ENCODE data around the gene IPCEF1.
"Not testable (repeated sequence)": the region's sequence is repeated elsewhere in the genome, so short reads cannot be mapped to it uniquely, and the experiment has no call there.

Gene IPCEF1

DNA sequence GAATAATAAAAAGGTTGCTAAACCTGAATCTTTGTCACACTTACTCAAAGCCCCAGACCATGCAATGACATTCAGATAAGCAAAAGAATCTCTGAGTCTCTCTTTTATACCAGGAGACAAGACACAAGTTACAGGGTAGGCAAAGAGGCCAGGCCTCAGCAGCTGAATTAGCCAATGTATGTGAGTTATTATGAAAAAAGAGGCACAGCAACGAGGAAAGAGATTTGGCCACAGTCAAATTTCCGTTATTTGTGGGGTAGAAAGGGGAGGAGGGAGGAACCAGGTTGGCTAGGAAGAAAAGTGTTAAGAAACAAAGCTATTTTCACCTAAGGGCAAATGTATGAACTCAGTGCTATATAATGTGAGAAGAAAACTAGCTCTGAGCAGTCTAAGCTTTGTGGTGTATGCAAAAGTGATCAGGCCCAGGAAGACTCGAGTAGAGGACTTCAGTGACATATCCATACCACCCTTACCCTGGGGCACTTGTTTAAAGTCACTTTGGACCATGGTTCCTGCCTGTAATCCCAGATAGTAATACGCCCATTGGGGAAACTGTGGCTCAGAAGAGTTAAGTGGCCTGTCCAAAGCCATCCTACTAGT lies 19.1 kb downstream of the IPCEF1 start:
- DNase-seq: no peak

DNA sequence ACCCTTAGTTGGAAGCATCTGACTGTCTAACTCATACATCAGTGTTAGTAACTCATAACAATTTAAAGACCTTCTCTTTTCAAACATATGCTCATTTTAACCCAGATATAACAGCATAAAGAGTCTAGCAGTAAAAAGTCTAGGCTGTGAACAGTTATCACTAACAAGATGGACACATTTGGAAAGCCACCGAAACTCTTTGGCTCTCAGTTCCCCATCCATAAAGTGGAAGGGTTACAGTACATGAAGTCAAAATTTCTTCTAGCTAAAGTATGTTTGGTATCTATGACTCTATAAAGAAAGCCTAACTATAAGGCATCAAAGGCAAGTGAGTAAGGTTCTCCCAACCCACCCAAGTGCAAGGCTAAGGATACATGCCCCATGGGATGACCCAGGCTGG lies 22.5 kb downstream of the IPCEF1 start:
- DNase-seq: not testable (repeated sequence)

DNA sequence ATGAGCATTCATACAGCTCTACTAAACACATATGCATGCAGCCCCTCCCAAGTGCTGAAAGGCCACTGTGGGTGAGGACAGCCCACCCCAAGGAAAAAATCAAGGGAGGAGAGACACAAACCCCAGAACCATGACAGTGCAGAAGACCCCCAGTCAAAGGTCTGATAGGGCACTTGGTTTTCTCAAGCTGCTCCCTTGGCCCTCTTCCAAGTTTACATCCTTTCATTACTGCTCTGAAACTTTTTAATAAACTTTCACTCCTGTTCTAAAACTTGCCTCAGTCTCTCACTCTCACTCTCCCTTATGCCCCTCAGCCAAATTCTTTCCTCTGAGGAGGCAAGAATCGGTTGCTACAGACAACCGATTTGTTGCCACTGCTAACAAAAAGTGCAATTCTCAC lies 24.9 kb downstream of the IPCEF1 start:
- DNase-seq: no peak

DNA sequence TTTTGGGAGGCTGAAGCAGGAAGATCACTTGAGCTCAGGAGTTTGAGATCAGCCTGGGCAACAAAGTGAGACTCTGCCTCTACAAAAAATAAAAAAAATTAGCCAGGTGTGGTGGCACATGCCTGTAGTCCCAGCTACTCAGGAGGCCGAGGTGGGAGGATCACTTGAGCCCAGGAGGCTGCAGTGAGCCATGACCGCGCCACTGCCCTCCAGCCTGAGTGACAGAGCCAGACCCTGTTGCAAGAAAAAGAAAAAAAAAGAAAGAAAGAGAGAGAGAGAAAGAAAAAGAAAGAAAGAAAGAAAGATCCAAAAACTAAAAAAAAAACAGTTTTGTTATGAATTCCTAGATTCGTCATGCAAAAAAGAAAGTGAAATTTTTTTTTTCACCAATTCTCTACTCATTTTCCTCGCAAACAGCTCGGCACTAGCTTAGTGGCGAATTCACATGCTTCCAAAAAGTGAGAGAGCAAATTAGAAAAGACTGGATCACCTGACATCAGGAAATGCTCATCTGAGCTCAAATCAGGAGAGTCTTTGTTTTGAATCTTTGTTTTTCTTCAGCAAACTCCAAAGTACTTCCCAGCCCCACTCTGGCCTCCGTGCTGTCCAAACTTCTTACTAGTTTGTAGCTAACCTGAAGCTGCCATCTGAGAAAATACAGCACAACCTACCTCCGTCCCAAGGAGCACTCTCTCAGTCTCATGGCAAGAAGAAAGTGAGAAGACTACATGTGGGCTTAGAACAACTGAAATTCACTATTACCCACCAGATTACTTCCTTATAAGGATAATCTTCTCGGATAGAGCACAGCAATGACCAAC lies 27.0 kb downstream of the IPCEF1 start:
- DNase-seq: no peak

DNA sequence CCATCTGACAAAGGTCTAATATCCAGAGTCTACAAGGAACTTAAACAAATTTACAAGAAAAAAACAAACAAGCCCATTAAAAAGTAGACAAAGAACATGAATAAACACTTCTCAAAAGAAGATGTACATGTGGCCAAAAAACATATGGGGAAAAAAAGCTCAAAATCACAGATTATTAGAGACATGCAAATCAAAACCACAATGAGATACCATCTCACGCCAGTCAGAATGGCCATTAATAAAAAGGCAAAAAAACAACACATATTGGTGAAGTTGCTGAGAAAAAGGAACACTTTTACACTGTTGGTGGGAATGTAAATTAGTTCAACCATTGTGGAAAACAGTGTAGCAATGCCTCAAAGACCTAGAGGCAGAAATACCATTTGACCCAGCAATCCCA lies 29.3 kb downstream of the IPCEF1 start:
- not testable (repeated sequence) for DNase-seq

DNA sequence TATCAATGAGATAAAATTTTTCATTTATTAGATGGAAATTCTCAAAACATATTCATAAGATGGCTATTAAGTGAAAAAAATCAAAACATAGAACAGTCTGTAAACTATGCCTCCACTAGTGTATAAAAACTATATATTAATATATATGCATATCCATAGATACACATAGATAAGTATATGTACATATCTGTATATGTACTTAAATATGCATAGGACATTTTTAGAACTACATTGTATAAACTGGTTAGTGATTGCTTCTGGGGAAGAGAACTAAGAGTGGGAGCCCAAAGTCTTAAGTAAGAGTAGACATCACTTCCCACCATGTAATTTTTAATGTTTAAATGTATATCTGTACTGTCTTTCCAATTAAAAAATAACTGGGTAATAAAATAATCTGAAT lies 31.5 kb downstream of the IPCEF1 start:
- DNase-seq: no peak

DNA sequence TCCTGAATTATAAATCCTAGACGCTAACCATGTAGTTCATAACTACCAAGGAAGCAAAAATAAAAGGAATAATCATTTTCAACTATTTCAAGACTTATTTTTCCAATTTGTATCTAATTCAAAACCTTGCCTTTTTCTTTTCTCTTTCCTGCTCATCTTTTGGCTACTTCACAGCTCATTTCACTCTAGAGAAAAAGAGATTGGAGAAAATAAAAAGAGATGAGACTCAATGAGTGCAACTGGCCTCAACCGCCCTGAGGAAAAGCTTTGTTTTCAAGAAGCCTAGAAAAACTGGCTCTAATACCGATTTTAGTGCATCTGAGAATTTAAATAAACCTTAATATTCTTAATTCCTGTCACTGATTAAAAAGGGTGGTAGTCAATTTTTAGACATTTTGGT lies 36.4 kb downstream of the IPCEF1 start:
- no peak for DNase-seq

DNA sequence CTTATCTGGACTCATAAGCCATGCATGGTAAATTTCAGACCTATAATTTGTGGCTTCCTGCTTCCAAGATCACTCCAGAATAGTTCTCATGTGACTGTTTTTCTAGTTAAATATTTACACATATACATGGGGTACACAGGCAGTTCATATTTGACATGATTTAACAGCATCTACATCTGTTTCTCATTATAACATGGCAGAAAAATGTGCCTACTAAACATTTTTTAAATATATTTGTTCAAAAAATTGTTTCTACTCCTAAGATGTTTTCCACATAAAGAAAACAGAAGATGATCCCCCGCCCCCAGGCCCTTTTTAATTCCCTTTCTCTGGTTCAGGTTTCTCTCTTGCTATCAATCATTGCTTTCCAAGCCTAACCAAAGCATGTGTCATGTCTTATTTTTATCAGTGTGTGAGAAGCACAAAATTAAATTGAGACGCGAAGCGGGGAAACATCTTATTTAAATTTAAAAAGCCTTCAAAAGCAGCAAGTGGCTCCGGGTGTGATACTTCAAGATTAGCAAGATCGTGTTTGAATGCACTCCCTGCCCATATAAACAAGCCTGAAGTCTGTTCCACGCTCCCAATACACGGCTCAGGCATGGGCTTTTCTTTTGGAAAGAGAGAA lies 37.3 kb downstream of the IPCEF1 start:
- no peak for DNase-seq

DNA sequence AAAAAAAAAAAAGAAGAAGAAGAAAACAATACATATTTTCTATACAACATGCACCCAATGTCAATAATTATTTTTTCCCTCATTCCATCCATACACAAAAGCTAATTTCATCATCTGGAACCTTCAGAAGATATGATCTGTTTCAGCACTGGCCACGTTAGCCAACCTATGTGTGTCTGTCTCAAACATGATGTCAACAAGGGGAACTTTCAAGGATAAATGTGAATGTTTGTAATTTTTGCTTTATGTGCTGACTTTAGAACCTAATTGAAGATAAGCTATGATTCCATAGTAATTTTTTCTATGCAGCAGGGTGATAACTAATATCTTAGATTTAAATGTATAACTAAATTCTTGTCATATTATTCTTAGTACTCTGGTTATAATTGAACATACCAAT lies 37.9 kb downstream of the IPCEF1 start:
- no peak for DNase-seq

DNA sequence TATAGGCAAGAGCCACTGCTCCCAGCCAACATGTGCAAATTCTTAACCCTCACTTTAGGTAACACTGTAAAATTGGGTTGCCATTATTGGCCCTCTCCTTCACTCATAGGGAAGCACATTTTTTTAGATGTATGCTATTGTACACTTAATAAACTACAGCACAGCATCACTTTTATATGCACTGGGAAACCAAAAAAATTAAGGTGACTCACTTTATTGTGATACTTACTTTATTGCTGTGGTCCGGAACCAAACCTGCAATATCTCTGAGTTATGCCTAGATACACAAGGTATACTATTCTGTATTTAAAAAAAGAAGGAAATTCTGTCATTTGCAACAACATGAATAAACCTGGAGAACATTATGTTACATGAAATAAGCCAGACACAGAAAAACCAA lies 40.5 kb downstream of the IPCEF1 start:
- no peak for DNase-seq

DNA sequence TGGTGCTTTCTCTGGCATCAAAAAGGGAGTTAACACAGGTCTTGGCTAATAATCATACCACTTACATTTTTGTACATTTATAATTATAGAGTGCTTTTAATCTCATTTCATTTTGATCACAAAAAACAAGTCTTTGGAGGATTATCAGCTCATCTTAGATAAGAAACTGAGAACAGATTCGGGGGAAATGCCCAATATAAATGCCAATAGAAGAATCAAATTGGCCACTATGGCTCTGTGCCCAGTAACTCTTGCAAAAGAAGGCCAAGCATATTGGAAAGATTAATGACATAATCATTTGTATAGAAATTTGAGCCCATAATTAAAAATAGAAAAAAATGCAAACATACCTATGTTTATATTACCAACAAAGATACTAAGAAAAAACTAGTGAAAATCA lies 42.5 kb downstream of the IPCEF1 start:
- DNase-seq: no peak

DNA sequence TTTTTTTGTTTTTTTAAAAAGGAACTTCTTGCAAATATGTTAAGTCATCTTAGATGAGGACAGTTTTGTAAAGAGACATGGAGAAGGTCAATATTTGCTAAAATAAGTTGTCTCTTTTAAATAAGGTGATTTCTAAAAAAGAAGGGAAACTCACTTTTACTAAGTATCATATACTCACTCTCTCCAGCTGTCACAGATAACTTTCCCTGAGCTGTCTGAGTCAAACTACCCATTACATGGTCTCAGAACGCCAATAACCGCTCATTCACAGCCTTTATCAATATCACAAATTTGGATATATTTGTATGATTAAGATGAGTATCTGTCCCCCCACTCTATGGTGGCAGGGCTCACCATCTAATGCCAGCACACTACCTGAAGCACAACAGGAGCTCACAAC lies 47.6 kb downstream of the IPCEF1 start:
- DNase-seq: no peak

DNA sequence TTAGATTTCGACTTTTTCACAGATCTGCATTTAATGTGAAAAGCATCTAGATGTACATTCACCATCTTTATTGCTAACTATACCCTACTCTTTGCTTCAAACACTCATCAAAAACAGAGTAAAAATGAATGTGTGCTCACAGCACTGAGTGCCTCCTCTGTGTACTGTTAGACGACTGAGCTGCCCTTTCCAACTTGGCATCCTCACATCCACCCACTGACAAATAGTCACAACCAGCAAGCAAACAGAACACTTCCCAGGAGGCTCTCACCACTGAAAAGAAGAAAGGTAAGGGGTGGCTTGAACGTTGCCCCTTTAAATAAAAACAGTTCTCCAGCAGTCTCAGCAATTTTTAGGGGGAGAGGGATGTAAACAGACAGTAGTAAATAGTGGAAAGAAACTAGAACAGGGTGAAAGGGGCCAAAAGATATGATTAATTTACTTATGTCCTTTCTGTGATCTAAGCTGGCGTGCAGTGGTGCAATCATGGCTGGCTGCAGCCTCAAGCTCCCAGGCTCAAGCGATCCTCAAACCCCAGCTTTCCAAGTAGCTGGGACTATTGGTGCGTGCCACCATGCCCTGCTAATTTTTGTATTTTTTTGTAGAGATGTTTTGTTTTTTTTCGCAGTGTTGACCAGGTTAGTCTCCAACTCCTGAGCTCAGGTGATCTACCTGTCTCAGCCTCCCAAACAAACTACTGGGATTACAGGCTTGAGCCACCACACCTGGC lies 48.7 kb downstream of the IPCEF1 start:
- no peak for DNase-seq

DNA sequence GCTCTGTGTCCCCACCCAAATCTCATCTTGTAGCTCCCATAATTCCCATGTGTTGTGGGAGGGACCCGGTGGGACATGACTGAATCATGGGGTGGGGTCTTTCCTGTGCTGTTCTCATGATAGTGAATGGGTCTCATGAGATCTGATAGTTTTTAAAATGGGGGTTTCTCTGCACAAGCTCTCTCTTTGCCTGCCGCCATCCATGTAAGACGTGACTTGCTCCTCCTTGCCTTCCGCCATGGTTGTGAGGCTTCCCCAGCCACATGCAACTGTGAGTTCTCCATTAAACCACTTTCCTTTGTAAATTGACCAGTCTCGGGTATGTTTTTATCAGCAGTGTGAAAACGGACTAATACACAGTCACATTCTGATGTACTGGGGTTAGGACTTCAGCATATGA lies 49.5 kb downstream of the IPCEF1 start:
- DNase-seq: not testable (repeated sequence)

DNA sequence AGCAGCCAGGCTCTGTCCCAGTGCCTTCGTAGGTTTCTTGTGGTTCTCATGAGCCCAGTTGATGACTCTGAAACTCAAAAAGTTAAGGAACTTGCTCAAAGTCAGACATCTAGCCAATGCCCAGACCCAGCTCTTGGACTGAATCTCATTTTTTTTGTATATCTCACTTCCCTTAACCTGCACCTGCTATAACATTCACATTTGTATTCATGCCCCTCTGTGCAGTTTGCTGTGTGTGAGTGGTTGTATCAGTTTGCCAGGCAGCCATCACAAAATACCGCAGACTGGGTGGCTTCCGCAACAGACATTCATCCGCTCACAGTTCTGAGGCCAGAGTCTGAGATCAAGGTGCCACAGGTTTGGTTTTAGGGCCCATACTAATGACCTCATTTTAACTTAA lies 49.9 kb downstream of the IPCEF1 start:
- DNase-seq: no peak

DNA sequence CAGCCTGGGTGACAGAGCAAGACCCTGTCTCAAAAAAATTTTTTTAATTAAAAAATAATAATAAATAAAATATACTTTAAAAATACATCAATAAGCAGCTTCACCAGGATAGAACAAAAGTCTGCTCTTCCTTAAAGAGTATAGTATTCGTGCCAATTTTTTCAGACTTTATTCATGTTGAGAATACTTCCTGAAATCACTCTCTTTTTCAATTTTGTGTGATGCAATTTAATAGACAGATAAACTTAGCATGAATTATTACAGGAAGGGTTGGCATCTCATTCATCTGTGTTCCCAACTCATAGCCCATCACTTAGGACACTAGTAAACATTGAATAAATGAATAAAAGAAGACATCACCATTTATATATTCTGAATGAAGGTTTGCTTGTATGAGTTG lies 52.4 kb downstream of the IPCEF1 start:
- no peak for DNase-seq

DNA sequence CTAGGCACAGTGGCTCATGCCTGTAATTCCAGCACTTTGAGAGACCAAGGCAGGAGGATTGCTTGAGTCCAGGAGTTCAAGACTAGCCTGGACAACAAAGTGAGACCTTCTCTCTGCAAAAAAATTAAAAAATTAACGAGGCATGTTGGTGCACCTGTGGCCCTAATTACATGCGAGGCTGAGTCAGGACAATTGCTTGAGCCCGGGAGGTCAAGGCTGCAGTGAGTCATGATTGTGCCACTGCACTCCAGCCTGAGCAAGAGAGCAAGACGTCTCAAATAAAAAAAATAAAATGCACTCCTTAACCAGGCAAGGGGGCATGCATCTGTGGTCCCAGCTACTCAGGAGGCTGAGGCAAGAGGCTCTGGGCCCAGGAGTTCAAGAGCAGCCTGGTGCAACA lies 53.0 kb downstream of the IPCEF1 start:
- DNase-seq: not testable (repeated sequence)

DNA sequence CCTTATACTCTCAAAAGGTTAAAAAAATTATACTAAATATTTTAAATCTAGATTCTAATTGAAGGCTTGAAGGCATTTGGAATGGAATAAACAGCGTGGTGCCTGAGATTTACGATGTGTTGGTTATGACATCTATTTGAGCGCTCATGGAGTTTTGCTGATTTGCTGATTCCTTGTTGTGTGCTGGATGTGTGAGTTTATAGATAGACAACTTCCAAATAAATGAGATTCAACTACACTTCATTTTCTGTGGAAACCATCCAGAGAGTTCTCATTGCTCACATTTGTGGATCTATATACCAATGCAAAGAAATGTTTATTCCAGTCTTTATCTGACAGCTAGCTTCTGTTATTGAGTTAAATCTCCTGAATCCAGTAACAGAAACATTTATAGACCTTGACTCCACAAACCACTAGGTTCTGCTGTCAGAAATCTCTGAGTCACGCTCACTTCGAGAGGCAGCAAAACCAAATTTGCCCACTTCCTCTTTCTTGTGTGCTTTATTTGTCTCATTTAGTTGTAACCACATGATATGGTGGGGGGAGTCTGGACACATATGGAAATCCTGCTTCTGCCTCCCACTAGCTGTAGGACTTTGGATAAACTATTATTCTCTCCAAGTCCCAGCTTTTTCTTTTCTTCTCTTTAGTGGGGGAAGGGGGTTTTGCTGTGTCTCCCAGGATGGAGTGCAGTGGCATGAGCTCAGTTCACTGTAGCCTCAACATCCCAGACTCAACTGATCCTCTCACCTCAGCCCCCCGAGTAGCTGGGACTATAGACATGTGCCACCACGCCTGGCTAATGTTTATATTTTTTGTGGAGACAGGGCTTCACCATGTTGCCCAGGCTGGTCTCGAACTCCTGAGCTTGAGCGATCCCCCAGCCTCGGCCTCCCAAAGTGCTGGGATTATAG lies 54.5 kb downstream of the IPCEF1 start:
- peak in 6 of 58 donors; percentile 3 to 39 (median 16) for DNase-seq

DNA sequence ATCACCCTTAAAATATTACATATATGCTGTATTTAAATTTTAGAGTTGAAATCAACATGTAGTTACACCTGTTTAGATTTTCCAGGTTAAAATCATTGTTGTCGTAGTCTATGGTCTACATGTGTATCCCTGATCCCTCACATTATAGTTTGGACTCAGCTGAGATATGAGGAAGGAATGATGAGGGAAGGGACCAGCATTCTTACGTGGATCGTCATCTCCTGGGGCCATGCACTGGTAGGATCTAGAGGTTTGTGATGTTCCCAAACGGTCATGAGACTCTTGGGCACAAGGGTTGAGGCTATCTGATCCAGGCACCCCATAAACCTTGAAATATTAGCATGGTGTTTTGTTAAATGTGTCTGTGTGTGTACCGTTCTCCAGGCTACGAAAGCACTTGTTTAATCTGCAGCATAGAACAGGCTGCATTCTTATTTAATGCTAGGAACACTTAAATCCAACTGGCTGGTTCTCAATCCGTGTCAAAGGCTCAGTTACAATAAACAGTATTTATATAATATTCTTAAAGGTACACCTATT lies 55.4 kb downstream of the IPCEF1 start:
- DNase-seq: no peak

DNA sequence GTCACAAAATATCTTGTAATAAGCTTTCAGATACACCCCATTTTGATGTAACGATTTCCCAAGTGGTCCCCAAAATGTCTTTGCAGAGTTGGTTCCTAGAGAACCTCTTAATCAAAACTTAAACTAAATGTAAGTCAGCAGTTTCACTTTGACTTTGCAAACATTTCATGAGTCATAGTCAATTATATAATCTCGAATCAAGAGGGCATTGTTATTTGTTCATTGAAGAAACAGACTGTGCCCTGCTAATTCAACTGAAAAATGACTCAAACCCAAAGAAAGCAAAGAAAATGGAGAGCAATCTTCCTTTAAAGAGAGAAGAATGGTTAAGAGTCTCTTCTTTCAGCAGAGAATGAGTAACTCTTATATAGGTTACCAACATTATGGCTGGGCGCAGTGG lies 58.3 kb downstream of the IPCEF1 start:
- DNase-seq: peak in 1 of 58 donors; percentile 5

DNA sequence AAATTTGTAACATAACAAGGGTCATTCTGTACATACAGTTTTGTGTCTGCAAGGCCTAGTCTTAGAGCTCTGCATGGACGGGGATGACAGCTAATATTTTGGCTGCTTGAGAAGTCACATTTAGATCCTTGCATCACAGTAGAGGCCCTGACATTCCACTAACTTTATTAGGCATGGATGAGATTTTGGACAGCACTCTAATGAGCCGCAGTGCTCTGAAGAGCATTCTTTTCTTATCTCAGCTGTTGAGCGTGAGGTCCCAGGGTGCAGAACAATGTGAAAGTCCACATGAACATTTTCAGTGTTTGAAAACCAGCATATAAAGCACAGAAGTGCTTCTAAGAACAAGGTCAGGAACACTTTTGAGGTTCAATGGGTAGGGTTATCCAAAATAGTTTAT lies 58.9 kb downstream of the IPCEF1 start:
- no peak for DNase-seq

All from anterior cingulate cortex (tissue), 58 donors.